Upper lobe of left lung (tissue), 4 donors: Measurements from ENCODE around the gene HAUS5.

Experiments used
- CTCF ChIP-seq, 6 experiments: fragments of 450-650 bp in 4 of 6; fragments of 200-600 bp in 2 of 6; sonication (generic) in 2 of 6; IDR thresholded peaks; one replicate each; pipeline ENCODE4 v1.5.1; 2016 to 2019; ENCODE audit warnings: antibody characterized with exemption in 6 of 6
- POLR2A ChIP-seq, 4 donors: fragments of 450-650 bp; IDR thresholded peaks; one replicate each; pipeline ENCODE4 v1.5.1; 2016 to 2017; ENCODE audit warnings: antibody characterized with exemption in 4 of 4, mild to moderate bottlenecking in 2 of 4
- POLR2AphosphoS5 ChIP-seq, 2 donors: sonication (generic); formaldehyde crosslinking; IDR thresholded peaks; one replicate each; pipeline ENCODE4 v1.5.1; 2017; ENCODE audit warnings: antibody characterized with exemption in 2 of 2

- TF ChIP-seq CTCF (IDR thresholded peaks at IDR 0.05), result no peak
- no peak for TF ChIP-seq POLR2AphosphoS5 (IDR thresholded peaks at IDR 0.05)
- no peak for TF ChIP-seq POLR2A (IDR thresholded peaks at IDR 0.05)
Measured at GRCh38 chr19:35607661-35608060, 4.9 kb upstream of the HAUS5 start.
